GM23248 (cell line): ENCODE results near the gene ASAP2.

ENCODE experiments used
- EZH2 ChIP-seq: fragments of 200-600 bp; sonication (generic); IDR thresholded peaks from 2 replicates; pipeline ENCODE4 v1.6.1; 2018; ENCODE audit warnings: antibody characterized with exemption, mild to moderate bottlenecking; ENCODE audit not compliant: insufficient read depth, poor library complexity, severe bottlenecking
- EZH2phosphoT487 ChIP-seq: fragments of 200-600 bp; sonication (generic); IDR thresholded peaks from 2 replicates; pipeline ENCODE4 v1.6.1; 2018; ENCODE audit warnings: antibody characterized with exemption, moderate library complexity, mild to moderate bottlenecking, low read depth; ENCODE audit not compliant: insufficient read depth

- TF ChIP-seq EZH2 (no peak), EZH2phosphoT487 (no peak)
Observed at GRCh38 chr2:9360110-9360509, 153.5 kb downstream of the ASAP2 start.
